Trophoblast cell (in vitro differentiated cells and primary cell): Measurements from ENCODE around the gene MYO1F.

Source experiments
- DNase-seq, 2 donors: peaks; one replicate each; pipeline ENCODE4 v3.0.0-alpha.2; 2016
- H2AFZ ChIP-seq: 2 replicates; pipeline ENCODE4 v1.6.1; 2013; ENCODE audit warnings: low read length, moderate library complexity, mild to moderate bottlenecking; ENCODE audit not compliant: insufficient read depth, poor library complexity
- H2AK5ac ChIP-seq: 2 replicates; pipeline ENCODE4 v1.6.1; 2013; ENCODE audit warnings: mild to moderate bottlenecking, low read length
- H2BK120ac ChIP-seq: 2 replicates; pipeline ENCODE4 v1.6.1; 2013; ENCODE audit warnings: low read length, mild to moderate bottlenecking, moderate library complexity; ENCODE audit not compliant: insufficient read depth, poor library complexity
- H2BK12ac ChIP-seq: 2 replicates; pipeline ENCODE4 v1.6.1; 2013; ENCODE audit warnings: mild to moderate bottlenecking, low read length, moderate library complexity
- H2BK5ac ChIP-seq: 2 replicates; pipeline ENCODE4 v1.6.1; 2013; ENCODE audit warnings: low read length, low read depth, moderate library complexity, mild to moderate bottlenecking; ENCODE audit not compliant: poor library complexity
- H3K14ac ChIP-seq: 2 replicates; pipeline ENCODE4 v1.6.1; 2013; ENCODE audit warnings: mild to moderate bottlenecking, low read length
- H3K18ac ChIP-seq: 2 replicates; pipeline ENCODE4 v1.6.1; 2013; ENCODE audit warnings: mild to moderate bottlenecking, low read length
- H3K23ac ChIP-seq: 2 replicates; pipeline ENCODE4 v1.6.1; 2013; ENCODE audit warnings: low read length
- H3K27ac ChIP-seq: 2 replicates; pipeline ENCODE4 v1.5.1; 2013; ENCODE audit warnings: low read depth, mild to moderate bottlenecking, inconsistent platforms, low read length, moderate library complexity
- H3K27me3 ChIP-seq: 2 replicates; pipeline ENCODE4 v1.6.1; 2013; ENCODE audit warnings: inconsistent platforms, mild to moderate bottlenecking, low read length, moderate library complexity; ENCODE audit not compliant: insufficient read depth
- H3K36me3 ChIP-seq, 2 experiments: 1 replicate in 1 of 2; 2 replicates in 1 of 2; pipeline ENCODE4 v1.6.1; 2013; ENCODE audit warnings: low read length in 2 of 2, mild to moderate bottlenecking in 2 of 2, moderate library complexity in 1 of 2; ENCODE audit not compliant: insufficient read depth in 2 of 2, control insufficient read depth in 1 of 2
- H3K4ac ChIP-seq: 2 replicates; pipeline ENCODE4 v1.6.1; 2013; ENCODE audit warnings: low read depth, mild to moderate bottlenecking, low read length, moderate library complexity
- H3K4me1 ChIP-seq, 2 experiments: 1 replicate in 1 of 2; 2 replicates in 1 of 2; pipeline ENCODE4 v1.6.1; 2013; ENCODE audit warnings: low read length in 2 of 2, mild to moderate bottlenecking in 2 of 2, moderate library complexity in 1 of 2; ENCODE audit not compliant: insufficient read depth in 2 of 2, control insufficient read depth in 1 of 2
- H3K4me2 ChIP-seq: 2 replicates; pipeline ENCODE4 v1.6.1; 2013; ENCODE audit warnings: inconsistent platforms, mild to moderate bottlenecking, low read length, moderate library complexity
- H3K4me3 ChIP-seq: 2 replicates; pipeline ENCODE4 v1.5.1; 2013; ENCODE audit warnings: mild to moderate bottlenecking, low read depth, low read length, inconsistent platforms
- H3K79me1 ChIP-seq: one replicate; pipeline ENCODE4 v1.6.1; 2013; ENCODE audit warnings: low read length
- H3K79me2 ChIP-seq: 2 replicates; pipeline ENCODE4 v1.6.1; 2013; ENCODE audit warnings: low read length, mild to moderate bottlenecking; ENCODE audit not compliant: control insufficient read depth, insufficient read depth, poor library complexity
- H3K9ac ChIP-seq: 2 replicates; pipeline ENCODE4 v1.6.1; 2013; ENCODE audit warnings: mild to moderate bottlenecking, low read length
- H3K9me3 ChIP-seq: 2 replicates; pipeline ENCODE4 v1.6.1; 2013; ENCODE audit warnings: low read depth, mild to moderate bottlenecking, control low read depth, inconsistent platforms, low read length; ENCODE audit not compliant: insufficient read depth
- H4K12ac ChIP-seq: 2 replicates; pipeline ENCODE4 v1.6.1; 2013; ENCODE audit warnings: low read depth, mild to moderate bottlenecking, low read length, moderate library complexity
- H4K8ac ChIP-seq: 2 replicates; pipeline ENCODE4 v1.6.1; 2013; ENCODE audit warnings: low read depth, mild to moderate bottlenecking, low read length, moderate library complexity
- H4K91ac ChIP-seq: one replicate; pipeline ENCODE4 v1.6.1; 2013; ENCODE audit warnings: low read depth, mild to moderate bottlenecking, low read length, moderate library complexity
- WGBS: extraction: QIAGEN DNeasy Blood & Tissue Kit; methylation state at CpG from one replicate; pipeline ENCODE4 v1.1.7; 2013; ENCODE audit warnings: missing lambda C conversion rate; ENCODE audit not compliant: insufficient read length, insufficient coverage; ENCODE audit errors: extremely low coverage; 5-methylcytosine and 5-hydroxymethylcytosine counted together

The MYO1F gene

DNA sequence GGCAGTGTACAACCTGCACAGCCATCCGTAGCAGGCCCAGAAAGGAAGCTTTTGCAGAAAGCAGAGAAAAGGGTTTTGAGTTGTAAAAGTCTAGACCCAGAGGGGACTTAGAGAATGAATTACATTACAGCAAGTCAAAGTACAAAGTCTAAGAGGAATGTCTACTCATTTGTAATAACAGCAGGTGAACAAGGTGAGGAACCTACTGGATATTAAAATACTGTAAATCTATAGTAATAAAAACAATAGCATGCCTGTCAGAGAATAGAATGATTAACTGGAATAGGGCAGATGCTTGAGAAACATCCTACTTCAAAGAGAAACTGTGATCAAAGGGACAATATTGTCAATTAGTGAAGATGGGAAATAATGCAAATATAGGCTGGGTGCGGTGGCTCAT, 45.0 kb downstream of the MYO1F start:
- no peak overlapping the region for H2AK5ac ChIP-seq

DNA sequence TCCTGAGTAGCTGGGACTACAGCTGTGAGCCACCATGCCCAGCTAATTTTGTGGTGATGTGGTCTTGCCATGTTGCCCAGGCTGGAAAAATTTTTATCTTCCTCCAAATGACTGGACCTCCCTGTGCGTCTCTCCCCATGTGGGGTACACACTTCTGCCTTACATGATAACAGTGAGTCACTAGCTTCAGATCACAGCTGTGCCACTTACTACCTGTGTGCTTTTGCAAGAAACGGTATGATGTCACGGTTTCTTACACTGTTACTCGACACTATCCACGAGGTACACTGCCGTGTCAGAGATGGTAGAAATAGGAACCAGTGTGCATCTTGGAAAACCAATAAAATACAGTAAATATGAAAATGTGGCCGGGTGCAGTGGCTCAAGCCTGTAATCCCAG, 45.8 kb downstream of the MYO1F start:
- no CpG with 5 or more reads among the region's 7 CpGs for WGBS
- no peak overlapping the region for H4K91ac ChIP-seq

More for the DNA sequence above, 45.0 kb downstream of the MYO1F start:
- Histone ChIP-seq H4K12ac (no peak overlapping the region), H3K4me1 (peaks cover 0 to 2% of the 10 kb centered on the region in 2 experiments), H3K23ac (no peak overlapping the region), H3K36me3 (peaks cover 3% of the 10 kb centered on the region in 2 experiments), H3K4me2 (no peak overlapping the region), H4K91ac (no peak overlapping the region), H3K9ac (no peak overlapping the region), H3K18ac (no peak overlapping the region), H3K14ac (no peak overlapping the region), H2BK5ac (no peak overlapping the region), H4K8ac (no peak overlapping the region), H3K4me3 (no peak overlapping the region), H3K27ac (no peak overlapping the region), H2AFZ (no peak overlapping the region), H2BK120ac (no peak overlapping the region), H3K4ac (no peak overlapping the region), H3K79me1 (no peaks in the 10 kb centered on the region), H3K27me3 (no peaks in the 10 kb centered on the region), H3K79me2 (no peaks in the 10 kb centered on the region), H3K9me3 (peaks cover 4% of the 10 kb centered on the region), H2BK12ac (no peak overlapping the region)
- no peak for DNase-seq
- no CpG with 5 or more reads among the region's 2 CpGs for WGBS

DNA sequence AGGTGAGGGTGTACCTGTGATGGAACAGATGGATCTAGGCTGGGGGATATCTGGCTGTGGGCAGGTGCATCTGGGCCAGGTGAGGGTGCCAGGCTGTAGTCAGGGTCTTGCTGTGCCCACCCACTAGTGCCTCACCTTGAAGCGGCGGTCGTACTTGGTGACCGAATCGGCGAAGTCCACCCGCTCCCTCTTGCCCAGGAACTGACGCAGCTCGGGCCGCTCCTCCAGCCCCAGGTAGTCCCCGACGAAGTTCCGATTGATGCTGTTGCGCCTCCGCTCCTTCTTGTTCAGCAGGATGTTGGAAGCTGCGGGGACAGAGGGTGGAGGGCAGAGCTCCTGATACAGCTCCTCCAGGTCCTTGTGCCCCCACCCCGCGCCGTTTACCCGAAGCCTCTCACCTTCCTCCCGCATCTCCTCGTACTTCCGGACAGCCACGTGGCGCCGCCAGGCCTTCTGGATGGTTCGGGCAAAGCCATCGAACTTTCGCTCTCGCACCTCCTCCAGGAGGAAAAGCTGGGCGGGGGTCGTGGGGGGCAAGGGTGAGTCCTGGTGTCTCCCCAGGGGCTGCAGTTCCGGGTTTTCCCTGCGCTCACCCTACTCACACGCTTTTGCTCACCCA, 47.1 kb downstream of the MYO1F start:
- Histone ChIP-seq H3K4me2 (no peak overlapping the region), H2BK120ac (no peak overlapping the region), H3K4ac (no peak overlapping the region), H3K36me3 (peaks cover 3% of the 10 kb centered on the region in 2 experiments), H2BK12ac (no peak overlapping the region), H2AK5ac (no peak overlapping the region), H3K9me3 (peaks cover 7% of the 10 kb centered on the region), H2AFZ (no peak overlapping the region), H3K14ac (no peak overlapping the region), H3K27me3 (no peaks in the 10 kb centered on the region), H3K79me1 (peaks cover 5% of the 10 kb centered on the region), H4K91ac (no peak overlapping the region), H4K8ac (no peak overlapping the region), H3K23ac (no peak overlapping the region), H2BK5ac (no peak overlapping the region), H3K79me2 (peaks cover 4% of the 10 kb centered on the region), H3K4me1 (peaks cover 3 to 9% of the 10 kb centered on the region in 2 experiments), H4K12ac (no peak overlapping the region), H3K9ac (no peak overlapping the region), H3K18ac (no peak overlapping the region), H3K27ac (no peak overlapping the region), H3K4me3 (no peak overlapping the region)
- no CpG with 5 or more reads among the region's 35 CpGs for WGBS
- DNase-seq: no peak

More for the DNA sequence above, 45.8 kb downstream of the MYO1F start:
- Histone ChIP-seq H3K4me3 (no peak overlapping the region), H2AFZ (no peak overlapping the region), H4K12ac (no peak overlapping the region), H3K36me3 (peaks cover 3% of the 10 kb centered on the region in 2 experiments), H3K79me1 (peaks cover 2% of the 10 kb centered on the region), H2AK5ac (no peak overlapping the region), H2BK120ac (no peak overlapping the region), H2BK12ac (no peak overlapping the region), H3K18ac (no peak overlapping the region), H4K8ac (no peak overlapping the region), H3K79me2 (peaks cover 2% of the 10 kb centered on the region), H3K9me3 (peaks cover 7% of the 10 kb centered on the region), H2BK5ac (no peak overlapping the region), H3K27ac (no peak overlapping the region), H3K23ac (no peak overlapping the region), H3K9ac (no peak overlapping the region), H3K4me2 (no peak overlapping the region), H3K4ac (no peak overlapping the region), H3K4me1 (peaks cover 3 to 9% of the 10 kb centered on the region in 2 experiments), H3K27me3 (no peaks in the 10 kb centered on the region), H3K14ac (no peak overlapping the region)
- DNase-seq: no peak

DNA sequence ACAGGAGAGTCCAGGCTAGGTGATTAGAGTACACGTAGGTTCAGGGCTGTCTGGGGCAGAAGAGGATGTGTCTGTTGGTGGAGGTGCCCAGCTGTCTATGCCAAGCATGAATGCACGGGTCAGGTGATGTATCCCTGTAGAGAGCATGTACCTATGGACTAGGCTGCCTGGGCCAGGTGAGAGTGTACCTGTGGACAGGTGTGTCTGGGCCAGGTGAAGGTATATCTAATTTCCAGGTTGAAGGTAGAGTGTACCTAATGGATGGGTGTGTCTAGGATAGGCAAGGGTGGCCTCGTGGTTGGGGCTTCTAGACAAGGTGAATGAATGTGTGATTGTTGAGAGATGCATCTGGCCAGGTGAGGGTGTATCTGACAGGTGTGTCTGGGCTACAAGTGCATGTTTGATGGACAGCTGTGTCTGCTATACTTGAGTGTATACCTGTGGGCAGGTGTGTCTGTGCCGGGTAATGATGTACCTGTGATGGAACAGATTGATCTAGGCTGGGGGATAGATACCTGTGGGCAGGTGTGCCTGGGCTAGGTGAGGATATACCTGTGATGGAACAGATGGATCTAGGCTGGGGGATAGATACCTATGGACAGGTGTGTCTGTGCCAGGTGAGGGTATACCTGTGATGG, 47.8 kb downstream of the MYO1F start:
- Histone ChIP-seq H4K12ac (no peak overlapping the region), H3K36me3 (peaks cover 3% of the 10 kb centered on the region in 2 experiments), H3K27ac (no peak overlapping the region), H3K14ac (no peak overlapping the region), H2AK5ac (no peak overlapping the region), H2AFZ (no peak overlapping the region), H3K4me2 (no peak overlapping the region), H3K79me2 (peaks cover 4% of the 10 kb centered on the region), H3K4ac (no peak overlapping the region), H3K27me3 (no peaks in the 10 kb centered on the region), H4K91ac (no peak overlapping the region), H3K9me3 (peaks cover 7% of the 10 kb centered on the region), H3K9ac (no peak overlapping the region), H2BK5ac (no peak overlapping the region), H4K8ac (no peak overlapping the region), H3K23ac (no peak overlapping the region), H3K4me1 (peaks cover 3 to 9% of the 10 kb centered on the region in 2 experiments), H2BK120ac (no peak overlapping the region), H3K4me3 (no peak overlapping the region), H3K79me1 (peaks cover 5% of the 10 kb centered on the region), H2BK12ac (no peak overlapping the region), H3K18ac (no peak overlapping the region)
- WGBS: no CpG with 5 or more reads among the region's 4 CpGs
- no peak for DNase-seq
